ENCODE measurements around the gene NRGN.
A peak's percentile ranks its signal among the peaks of the same experiment; 100 is the strongest.

The NRGN gene

DNA sequence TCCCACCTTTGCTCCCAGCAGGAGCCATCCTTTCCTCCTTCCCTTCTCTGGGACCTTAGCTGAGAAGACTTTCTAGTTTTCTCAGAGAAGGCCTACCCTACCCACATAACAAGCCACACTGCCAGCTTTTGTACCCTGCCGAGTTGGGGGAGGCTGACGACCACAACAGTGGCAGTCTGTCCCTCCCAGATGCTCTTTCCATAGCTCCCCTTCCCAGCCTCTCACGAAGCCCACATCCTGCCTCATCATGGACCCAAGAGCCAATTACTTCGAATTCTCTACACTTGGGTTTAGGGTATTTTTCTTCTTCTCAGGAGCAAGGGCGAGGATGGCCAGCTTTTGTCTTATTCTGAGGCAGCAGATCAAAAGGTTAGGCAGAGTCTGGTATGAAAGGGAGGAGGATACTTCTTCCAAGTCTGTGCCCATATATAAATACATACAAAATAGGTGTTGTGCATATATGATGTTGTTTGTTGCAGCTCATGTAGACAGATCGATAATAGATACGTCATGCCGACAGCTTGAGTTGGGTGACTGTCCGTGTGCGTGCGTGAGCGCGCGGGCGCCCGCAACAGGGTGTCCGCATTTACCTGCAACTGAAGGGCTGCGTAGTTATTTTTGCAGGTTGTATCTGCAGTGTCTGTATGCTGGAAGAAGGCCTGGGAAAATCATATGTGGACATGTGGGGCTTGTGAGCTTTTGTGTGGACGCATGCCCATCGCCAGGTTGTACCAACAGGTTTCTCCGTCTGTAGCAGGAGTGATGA is 846 bp upstream of the NRGN start:
- DNase-seq (ENCODE audit: low read depth in 4 of 4, low spot score in 1 of 4), result no peak

DNA sequence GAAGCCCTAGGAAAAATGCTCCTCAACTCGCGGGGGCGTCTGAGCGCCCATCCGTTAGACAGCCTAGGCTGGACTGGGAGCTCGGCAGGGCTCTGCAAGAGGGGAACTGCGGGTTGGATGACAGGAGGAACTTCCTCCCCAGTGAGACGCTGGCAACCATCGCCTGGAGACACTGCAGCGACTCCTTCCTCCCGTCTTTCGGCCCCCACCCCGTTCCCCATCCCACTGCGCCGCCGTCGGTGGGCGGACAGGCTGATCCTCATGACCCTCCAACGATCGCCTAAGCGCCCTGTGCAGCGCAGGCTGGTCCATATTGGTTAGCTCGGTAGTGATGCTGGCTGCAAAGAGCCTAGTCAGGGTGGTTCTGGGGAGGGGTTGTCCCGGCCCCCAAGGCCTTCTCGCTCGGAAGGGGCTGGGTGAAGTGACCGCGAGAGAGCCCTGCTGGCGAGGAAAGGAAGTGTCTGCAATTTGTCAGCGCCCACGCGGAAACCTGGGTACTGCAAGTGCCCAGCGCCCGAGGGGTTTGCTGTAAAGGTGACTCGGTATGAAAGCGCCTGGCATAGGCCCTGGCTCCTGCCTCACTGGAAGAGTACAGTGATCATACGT is 638 bp downstream of the NRGN start:
- DNase-seq (ENCODE audit: low read depth in 4 of 4, low spot score in 1 of 4), result peak in 2 of 4 experiments; percentile 31 to 52

DNA sequence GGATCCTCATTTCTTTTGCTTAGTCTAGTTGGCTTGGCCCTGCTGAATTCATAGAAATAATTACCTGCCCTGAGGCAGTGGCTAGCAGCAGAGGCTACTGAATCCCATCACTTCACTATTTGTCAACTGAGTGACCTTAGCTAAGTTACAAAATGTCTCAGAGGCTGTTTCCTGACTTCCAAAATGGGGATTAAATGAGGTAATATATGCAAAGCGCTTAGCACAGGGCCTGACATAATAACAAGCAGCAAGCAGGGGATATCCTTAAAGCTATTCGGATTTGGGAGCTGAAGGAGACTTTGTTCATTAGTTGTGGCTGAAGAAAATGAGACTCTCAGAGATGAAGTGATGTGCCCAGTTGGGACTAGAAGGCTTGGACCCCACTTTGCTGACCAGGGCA is 2.8 kb downstream of the NRGN start:
- DNase-seq (ENCODE audit: low read depth in 4 of 4, low spot score in 1 of 4), result no peak

DNA sequence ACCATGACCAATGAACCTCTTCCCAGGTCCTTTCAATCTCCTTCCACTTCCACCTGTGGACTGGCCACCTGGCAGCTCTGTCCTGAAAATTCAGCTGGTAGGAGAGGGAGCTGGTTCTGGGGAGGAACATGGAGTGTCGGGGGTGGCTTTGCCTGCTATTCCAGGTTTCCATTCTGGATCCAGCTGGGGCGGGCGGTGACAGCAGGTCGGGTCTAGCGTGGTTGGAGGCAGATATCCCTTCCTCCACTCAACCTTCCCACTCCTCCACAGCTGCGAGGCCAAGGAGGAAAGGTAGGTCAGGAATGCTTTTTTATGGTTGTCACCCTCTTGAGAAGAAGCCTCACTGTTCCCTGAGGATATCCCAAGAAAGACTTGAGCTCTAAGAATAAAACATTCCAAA is 3.3 kb downstream of the NRGN start:
- no peak for DNase-seq (ENCODE audit: low read depth in 4 of 4, low spot score in 1 of 4)

DNA sequence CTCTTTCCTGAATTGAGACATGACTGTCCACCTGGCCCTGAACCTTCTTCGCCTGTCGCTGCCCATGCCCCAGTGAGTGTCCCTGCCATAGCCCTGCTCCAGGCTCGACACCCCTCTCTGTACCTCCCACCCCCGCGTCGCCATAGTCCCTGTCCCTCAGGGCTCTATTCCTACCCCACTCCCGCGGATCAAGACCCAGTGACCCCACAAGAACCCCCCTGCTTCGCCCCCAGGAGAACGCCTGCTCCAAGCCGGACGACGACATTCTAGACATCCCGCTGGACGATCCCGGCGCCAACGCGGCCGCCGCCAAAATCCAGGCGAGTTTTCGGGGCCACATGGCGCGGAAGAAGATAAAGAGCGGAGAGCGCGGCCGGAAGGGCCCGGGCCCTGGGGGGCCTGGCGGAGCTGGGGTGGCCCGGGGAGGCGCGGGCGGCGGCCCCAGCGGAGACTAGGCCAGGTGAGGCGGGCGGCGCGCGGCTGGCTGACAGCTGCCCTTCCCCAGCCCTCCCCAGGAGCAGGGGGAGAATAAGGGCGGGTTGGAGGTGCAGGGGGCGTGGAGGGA is 5.6 kb downstream of the NRGN start:
- no peak for DNase-seq (ENCODE audit: low read depth in 4 of 4, low spot score in 1 of 4)

DNA sequence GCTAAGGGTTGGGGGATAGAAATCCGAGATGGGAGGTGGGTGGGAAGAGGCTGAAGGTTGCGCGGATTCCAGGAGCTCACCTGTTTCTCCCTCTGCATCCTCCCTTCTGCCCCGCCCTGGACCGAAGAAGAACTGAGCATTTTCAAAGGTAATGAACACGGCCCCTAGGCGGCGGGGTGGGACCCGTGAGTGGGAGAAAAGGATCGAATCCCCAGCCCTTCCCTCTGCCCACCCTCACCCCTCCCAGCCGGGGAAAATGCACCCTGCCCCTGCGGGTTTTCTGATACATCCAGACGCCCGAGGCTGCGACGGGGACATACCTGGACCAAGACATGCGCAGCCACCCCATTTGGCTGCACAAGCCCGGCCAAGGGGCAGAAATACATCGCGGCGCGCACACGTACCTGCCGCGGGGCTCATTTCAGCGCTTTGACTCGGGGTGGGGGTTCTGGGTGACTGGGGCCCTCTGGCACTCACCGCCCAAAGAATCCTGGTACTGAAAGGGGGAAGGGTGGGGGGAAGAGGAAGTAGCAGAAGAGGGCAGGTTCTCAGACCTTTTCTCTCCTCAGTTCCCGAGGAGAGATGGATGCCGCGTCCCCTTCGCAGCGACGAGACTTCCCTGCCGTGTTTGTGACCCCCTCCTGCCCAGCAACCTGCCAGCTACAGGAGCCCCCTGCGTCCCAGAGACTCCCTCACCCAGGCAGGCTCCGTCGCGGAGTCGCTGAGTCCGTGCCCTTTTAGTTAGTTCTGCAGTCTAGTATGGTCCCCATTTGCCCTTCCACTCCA is 6.3 kb downstream of the NRGN start:
- no peak for DNase-seq (ENCODE audit: low read depth in 4 of 4, low spot score in 1 of 4)

DNA sequence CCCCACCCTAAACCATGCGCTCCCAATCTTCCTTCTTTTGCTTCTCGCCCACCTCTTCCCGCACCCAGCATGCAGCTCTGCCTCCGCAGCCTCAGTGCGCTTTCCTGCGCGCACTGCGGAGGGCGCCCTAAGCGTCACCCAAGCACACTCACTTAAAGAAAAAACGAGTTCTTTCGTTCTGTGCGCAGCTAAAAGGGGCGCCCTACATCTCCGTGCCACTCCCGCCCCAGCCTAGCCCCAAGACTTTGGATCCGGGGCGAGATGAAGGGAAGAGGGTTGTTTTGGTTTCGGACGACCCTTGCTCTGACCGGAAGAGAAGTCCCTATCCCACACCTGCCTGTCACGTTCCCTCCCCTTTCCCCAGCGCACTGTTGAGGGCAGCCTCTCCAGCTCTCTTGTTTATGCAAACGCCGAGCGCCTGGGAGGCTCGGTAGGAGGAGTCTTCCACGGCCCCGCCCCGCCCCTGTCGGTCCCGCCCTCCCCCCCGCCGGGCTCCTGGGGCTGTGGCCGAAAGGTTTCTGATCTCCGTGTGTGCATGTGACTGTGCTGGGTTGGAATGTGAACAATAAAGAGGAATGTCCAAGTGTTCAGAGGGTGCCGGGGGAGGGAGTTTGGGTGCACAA is 7.0 kb downstream of the NRGN start:
- DNase-seq (ENCODE audit: low read depth in 4 of 4, low spot score in 1 of 4), result peak; percentile 47 to 65 (median 57)

DNA sequence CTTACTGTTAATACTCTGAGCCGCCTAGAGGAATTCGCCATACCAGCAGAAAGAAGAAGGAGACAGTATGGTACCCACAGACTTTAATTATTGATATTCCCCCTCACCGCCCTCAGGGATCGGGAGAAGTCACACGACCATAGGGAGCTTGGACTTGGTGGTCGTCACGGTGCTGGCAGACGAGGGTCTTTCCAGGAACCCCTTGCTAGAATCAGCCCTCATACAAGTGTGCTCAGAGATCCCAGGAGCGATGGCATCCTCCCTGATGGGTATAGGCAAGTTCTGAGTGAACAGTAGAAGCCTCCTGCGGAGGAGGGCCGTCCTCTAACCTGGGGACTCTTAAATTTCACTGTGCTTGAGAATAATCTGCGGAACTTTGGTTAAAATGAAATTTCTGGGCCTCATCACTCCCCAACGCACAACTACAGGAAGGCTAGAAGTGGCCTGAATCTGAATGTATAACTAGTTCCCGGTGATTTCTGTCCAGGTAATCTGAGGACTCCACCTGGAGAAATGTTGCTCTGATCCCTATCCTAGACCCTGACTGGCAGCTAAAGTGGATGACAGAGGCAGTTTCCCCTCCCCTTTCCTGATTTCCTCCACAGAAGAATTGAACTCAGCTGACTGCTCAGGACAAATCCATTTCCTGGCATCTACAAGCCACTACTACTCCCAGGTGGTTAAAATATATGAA is 7.8 kb downstream of the NRGN start:
- no peak for DNase-seq (ENCODE audit: low read depth in 4 of 4, low spot score in 1 of 4)

DNA sequence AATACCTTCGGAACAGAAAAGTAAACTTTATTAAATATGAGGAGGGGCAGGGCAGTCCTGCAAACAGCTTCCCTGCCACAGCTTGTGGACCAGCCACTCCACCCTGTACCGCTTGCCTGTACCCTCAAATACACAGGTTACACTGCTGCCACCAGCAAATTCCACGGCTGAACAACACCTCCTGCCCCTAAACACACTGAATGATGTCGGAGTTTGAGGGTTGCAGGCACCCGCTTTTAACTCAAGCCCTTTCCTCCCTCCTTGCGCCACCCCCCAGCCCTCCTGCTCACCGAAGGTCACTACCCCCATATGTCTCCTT is 8.3 kb downstream of the NRGN start:
- DNase-seq (ENCODE audit: low read depth in 4 of 4, low spot score in 1 of 4), result no peak

DNA sequence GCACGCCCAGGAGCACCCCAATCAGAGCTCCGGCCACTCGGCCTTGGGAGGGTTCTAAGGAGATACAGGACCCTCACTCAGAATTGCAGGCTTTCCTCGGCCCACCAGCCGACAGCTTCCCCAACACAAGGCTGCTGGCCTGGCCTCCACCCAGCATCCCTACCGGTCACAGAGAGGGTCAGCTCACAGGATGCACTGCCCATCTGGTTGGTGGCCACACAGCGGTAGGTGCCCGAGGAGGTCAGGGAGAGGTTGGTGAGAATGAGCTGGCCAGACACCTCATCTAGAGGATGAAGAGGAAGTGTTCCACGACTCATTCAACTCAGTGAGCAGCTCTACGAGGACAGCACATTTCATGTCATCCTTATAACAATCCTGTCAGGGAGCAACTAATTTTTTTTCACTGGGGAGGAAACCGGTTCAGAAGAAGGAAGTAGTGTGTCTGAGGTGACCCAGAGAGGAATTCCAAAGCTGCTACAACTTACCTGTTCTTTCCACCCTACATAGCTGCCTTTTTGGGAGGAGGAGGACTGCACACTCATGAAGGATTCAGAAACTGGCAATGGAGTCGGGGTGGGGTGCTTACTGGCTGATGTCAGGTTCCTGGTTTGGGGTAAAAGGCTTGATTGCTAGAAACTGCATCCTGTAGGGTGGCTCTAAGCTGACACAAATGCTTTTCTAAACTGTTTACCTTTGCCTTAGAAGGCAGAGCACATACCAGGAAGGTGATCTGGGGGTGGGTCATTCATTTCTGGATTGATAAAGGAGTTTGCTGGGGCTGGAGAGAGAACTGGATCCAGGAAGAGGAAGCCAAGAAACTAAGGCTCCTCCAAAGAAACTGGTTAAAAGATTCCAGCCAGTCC is 9.0 kb downstream of the NRGN start:
- DNase-seq (ENCODE audit: low read depth in 4 of 4, low spot score in 1 of 4), result no peak

DNA sequence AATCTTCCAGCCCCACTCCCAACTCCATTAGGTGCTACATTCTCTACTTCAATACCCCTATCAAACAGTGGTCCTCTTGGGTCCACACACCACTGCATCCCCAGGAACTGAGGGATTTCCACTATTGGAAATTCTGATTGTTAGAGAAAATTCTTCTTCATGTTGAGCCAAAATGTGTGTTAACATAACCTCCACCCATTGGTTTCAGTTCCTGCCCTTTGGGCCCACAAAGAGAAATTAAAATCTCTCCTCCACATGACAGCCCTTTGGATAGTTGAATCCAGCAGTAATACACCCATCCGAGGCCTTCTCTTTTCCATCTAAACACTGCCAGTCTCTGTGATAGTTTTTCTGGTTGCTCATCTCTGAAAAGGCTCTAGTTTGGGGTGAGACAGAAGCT is 10.2 kb downstream of the NRGN start:
- DNase-seq (ENCODE audit: low read depth in 4 of 4, low spot score in 1 of 4), result no peak

DNA sequence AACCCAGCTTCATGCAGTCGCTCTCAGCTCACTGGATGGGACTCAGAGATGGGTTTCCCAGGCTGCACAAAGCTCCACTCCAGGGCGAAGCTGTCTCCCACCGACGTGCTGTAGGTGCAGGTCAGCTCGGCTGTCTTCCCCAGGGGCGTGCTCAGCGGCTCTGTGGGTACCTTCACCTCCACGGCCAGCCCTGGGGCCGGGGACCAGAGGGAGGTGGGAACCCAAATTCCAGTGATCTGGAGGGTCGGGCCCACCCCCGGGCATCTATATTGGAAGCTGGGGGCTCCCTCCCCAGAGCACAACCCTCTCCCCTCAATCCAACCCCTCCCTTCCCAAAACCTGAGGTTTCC is 11.6 kb downstream of the NRGN start:
- DNase-seq (ENCODE audit: low read depth in 4 of 4, low spot score in 1 of 4), result no peak

DNA sequence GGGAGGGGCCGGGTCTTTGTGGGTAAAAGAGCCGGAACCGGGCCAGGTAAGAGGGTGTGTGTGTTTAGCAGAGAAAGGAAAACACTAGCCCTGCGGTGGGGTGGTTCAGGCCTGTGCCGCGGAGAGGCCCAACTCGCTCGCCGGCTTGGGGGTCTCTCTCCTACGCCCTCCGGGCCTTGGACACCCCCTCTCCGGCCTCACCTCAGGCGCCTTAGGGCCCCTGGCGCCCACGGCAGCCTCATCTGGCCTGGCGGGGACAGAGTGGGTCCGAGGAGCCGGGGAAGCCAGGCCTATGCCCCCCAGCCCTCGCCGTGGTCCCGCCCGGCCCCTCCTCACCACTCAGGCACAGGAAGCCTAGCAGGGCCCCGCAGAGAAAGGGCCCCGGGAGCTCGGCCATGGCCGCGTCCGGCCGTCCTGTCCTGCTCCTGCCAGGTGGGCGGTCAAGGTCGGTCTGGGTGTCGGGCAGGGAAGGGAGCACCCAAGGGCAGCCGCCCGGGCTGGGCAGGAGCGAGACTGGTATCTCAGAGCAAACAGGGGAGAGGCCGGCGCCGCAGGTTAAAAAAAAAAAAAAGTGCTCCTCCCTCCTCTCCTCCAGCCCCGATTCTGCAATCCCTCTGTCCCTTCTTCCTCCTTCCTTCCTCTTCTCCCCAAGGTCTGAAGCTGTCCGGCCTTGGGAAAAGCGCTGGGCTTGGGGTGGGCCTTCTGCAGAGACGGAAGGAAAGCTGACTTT is 12.2 kb downstream of the NRGN start, which contains the start of gene VSIG2:
VSIG2 (minus strand) TSS at position 515 of the 730 bp plus-strand sequence; CDS start at position 397, 118 bp downstream.
- no peak for DNase-seq (ENCODE audit: low read depth in 4 of 4, low spot score in 1 of 4)

DNA sequence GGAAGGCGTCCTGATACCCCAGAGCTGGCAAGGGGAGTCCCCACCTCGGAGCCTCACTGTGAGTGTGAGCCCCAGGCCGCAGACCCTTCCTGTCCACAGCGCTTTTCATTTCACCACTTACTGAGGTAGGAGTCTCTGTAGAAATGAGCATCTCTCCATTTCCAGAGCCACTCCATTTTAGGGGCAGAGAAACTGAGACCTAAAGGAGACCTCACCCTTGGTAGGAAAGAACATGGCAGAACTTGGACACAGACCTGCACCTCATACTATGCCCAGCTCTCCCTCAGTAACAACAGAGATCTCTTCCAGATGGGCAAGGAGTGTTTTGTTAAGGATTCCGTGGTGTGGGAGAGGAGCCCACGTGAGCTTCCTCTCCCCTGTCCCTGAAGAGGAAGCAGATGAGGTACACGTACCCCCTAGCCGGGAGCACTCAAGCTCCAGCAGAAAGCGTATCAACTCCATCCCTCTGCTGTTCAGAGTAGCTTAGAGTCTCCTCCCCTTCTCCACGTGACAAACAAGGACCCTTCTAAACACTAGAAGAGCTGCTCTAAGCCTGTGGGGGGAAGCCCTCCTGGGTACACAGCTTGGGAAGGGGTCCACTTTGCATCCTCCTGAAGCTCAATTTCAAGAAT is 12.8 kb downstream of the NRGN start:
- DNase-seq (ENCODE audit: low read depth in 4 of 4, low spot score in 1 of 4), result no peak

DNA sequence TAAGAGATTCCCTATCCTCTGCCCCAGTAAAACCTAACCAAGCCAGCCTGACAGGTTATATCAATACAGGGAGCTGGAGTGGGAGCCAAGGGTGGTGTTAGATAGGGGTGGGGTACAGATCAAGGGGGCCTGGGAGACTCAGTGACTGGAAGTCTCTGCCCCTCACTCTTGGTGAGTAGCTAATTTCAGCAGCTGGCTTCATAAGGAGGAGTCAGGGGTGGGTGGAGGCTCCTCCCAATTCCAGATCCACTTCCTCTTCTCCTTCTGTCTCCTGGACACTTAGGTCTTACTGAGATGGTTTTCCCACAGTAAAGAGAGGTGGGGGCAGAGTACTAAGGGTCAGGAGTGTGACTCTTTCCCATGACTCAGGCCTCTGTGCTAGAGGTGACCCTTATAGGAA is 13.5 kb downstream of the NRGN start:
- no peak for DNase-seq (ENCODE audit: low read depth in 4 of 4, low spot score in 1 of 4)

DNA sequence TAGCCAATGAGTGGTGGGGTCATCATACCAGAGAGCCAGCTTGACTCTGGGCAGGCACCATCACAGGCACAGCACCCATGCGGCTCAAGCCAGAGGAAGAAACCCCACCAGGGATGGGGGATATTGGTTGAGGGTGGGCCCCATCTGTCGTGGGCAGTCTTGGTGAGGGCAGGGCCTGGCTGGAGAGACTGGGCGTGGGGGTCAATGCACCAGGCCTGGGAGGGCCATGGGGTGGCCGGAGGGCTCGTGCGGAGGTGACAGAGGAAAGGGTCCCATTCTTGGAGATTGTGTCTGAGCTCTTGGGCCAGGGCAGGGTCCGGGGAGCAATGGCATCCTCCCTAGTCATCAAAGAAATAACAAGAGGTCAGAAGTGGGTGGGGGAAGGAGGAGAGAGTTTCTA is 13.9 kb downstream of the NRGN start:
- DNase-seq (ENCODE audit: low read depth in 4 of 4, low spot score in 1 of 4), result no peak

DNA sequence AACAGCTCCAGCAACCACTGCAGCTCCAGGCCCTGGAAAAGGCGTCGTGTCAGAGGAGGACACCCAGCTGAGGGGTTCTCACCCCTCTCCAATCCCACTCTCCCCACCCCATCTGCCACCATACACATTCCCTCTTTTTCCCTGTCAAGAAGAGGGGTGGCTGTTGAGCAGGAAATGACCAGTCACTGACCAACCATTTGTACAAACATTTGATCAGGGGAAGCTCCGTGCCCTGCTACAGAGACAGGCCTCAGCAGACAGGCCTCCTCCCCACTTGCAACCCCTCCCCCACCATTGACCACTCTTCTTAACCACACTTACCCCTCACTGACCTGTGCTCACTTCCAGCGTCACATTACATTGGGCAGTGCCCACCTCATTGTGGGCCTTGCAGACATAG is 14.6 kb downstream of the NRGN start:
- DNase-seq (ENCODE audit: low read depth in 4 of 4, low spot score in 1 of 4), result no peak

DNA sequence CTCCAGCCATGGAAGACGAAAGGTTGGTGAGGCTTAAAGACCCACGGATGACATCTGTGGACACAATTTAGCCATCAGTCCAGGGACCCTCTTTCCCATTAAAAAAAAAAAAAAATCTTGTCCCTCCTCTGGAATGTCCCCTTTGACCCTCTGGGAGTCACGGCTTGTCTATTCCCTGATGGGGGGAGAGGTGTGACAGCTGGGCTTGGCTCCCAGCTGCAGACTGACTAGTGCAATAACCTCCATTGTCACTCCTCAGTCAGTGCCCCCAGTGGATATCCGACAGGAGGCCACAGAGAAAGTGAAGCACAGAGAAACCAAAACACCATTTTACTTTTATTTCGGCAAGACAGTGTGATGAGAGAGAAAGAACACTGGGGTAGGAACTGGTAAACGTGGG is 15.0 kb downstream of the NRGN start:
- DNase-seq (ENCODE audit: low read depth in 4 of 4, low spot score in 1 of 4), result no peak
